Measurements from ENCODE around the gene RPS6KA2. TPM values are rescaled to one million over a fixed set of nuclear protein-coding genes. Genes with fewer than 3 reads are reported as not detected.

Gene RPS6KA2
- total RNA-seq, 1 experiment from 2014 or later = 7.3 TPM

GRCh38 chr6:166503167-166503744, 123.8 kb downstream of the RPS6KA2 start:
- no peak for DNase-seq (ENCODE audit: low read depth)

GRCh38 chr6:166502453-166502852, 124.6 kb downstream of the RPS6KA2 start:
- no peak for DNase-seq (ENCODE audit: low read depth)

GRCh38 chr6:166501246-166501645, 125.8 kb downstream of the RPS6KA2 start:
- DNase-seq (ENCODE audit: low read depth) = no peak

- no peak for DNase-seq (ENCODE audit: low read depth)
Observed at GRCh38 chr6:166500246-166500645, 126.8 kb downstream of the RPS6KA2 start.

- DNase-seq (ENCODE audit: low read depth) = no peak
Observed at GRCh38 chr6:166499350-166500163, 127.5 kb downstream of the RPS6KA2 start.

GRCh38 chr6:166498661-166499349, 128.2 kb downstream of the RPS6KA2 start:
- no peak for DNase-seq (ENCODE audit: low read depth)

- DNase-seq (ENCODE audit: low read depth) = no peak
Observed at GRCh38 chr6:166498228-166498627, 128.8 kb downstream of the RPS6KA2 start.

- peak; percentile 67 for DNase-seq (ENCODE audit: low read depth)
Observed at GRCh38 chr6:166497087-166497899, 129.8 kb downstream of the RPS6KA2 start.

- DNase-seq (ENCODE audit: low read depth) = no peak
Observed at GRCh38 chr6:166496460-166496859, 130.6 kb downstream of the RPS6KA2 start.

- DNase-seq (ENCODE audit: low read depth) = no peak
Observed at GRCh38 chr6:166495487-166496314, 131.3 kb downstream of the RPS6KA2 start.

GRCh38 chr6:166494757-166495486, 132.1 kb downstream of the RPS6KA2 start:
- DNase-seq (ENCODE audit: low read depth) = peak; percentile 7

- no peak for DNase-seq (ENCODE audit: low read depth)
Observed at GRCh38 chr6:166494101-166494441, 133.0 kb downstream of the RPS6KA2 start.

GRCh38 chr6:166493427-166494100, 133.5 kb downstream of the RPS6KA2 start:
- DNase-seq (ENCODE audit: low read depth) = no peak

GRCh38 chr6:166492092-166492741, 134.8 kb downstream of the RPS6KA2 start:
- DNase-seq (ENCODE audit: low read depth) = no peak

- DNase-seq (ENCODE audit: low read depth) = peak; percentile 86
Observed at GRCh38 chr6:166490671-166491500, 136.2 kb downstream of the RPS6KA2 start.

GRCh38 chr6:166489301-166490155, 137.5 kb downstream of the RPS6KA2 start:
- no peak for DNase-seq (ENCODE audit: low read depth)

- no peak for DNase-seq (ENCODE audit: low read depth)
Observed at GRCh38 chr6:166488701-166489100, 138.3 kb downstream of the RPS6KA2 start.

All from RPMI7951 (cell line).